OCI-M2 (cell line): ENCODE results near the gene PLEKHG3.
"Not testable (repeated sequence)": the region's sequence is repeated elsewhere in the genome, so short reads cannot be mapped to it uniquely, and the experiment has no call there.

ENCODE experiments used
- DNase-seq: peaks from one replicate; lab custom pipeline; 2025; ENCODE audit not compliant: unreplicated experiment; lab: John Stamatoyannopoulos, UW

PLEKHG3 gene

DNA sequence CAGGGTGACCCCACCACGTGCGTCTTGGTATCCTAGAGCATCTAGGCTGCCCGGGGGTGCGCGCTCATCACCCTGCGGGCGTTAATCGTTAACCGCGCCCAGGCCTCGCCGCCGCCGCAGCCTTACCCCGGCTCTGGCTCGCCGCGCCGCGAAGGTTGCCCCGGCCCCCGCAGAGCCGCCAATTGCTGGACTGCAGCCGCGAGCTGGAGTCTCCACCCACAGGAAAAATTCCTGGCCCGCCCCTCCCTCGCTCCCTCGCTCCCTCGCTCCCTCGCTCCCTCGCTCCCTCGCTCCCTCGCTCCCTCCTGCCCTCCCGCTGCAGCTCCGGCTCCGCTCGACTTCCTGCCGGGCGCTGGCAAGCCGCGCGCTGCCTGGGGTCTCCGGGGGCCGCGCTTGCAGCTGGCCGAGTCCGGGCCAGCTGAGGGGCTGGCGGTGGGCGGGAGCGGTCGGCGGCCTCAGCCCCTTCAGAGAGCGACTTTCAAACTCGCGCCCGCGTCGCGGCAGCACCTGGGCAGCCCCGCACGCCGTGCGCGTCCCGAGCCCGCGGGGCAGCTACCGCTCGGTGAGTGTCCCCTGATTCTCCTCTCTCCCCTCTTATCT is at the start of gene PLEKHG3:
PLEKHG3 (plus strand) TSS at position 282 of the 600 bp plus-strand sequence. CDS start 23,208 bp downstream, outside the sequence.
- no peak for DNase-seq

DNA sequence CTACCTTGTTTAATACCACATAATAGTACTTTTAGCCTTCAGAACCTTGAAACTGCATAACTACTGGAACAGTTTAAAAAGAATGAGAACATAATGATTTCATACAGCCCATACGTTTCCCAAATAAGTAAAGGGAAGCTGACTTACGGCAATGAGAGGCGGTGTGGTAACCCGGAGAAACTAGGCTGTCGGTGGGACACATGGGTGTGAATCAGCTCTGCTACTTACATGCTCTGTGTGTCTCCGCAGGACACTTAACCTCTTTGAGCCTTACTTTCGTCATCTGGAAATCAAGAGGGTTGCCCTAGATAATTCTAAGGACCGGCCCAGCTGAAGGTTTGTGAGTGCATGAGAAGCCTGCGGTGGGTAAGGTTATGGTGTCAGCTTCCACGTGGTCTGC is 49.3 kb upstream of the PLEKHG3 start:
- DNase-seq, result no peak

DNA sequence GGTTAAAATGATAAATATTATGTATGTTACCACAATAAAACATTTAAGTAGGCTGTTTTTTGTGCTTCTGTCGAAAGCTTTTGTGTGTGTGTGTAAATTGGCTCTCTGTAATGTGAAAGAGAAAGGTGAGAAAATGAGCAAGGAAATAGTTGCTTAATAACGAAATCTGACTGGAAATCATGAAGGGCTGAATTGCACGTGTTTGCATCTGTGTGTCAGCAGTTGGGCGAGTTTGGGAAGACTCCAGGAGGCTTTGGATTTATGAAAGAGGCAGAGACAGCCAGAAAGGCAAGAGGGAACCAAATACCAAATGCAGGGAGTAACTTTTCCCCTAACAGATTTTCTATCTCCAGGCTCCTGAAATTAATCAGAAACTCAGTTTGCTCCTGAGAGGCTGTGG is 47.2 kb upstream of the PLEKHG3 start:
- DNase-seq, result no peak

DNA sequence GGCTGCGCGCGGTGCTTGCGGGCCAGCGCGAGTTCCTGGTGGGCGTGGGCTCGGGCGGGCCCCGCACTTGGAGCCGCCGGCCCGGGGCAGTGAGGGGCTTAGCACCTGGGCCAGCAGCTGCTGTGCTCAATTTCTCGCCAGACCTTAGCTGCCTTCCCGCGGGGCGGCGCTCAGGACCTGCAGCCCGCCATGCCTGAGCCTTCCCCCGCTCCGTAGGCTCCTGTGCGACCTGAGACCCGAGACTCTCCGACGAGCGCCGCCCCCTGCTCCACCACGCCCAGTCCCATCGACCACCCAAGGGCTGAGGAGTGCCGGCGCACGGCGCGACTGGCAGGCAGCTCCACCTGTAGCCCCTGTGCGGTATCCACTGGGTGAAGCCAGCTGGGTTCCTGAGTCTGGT is 46.0 kb upstream of the PLEKHG3 start:
- no peak for DNase-seq

GRCh38 chr14:64658700-64659264 is 45.4 kb upstream of the PLEKHG3 start:
- not testable (repeated sequence) for DNase-seq

GRCh38 chr14:64659366-64659765 is 44.9 kb upstream of the PLEKHG3 start:
- no peak for DNase-seq

GRCh38 chr14:64663174-64663573 is 41.0 kb upstream of the PLEKHG3 start:
- no peak for DNase-seq

GRCh38 chr14:64671591-64671990 is 32.6 kb upstream of the PLEKHG3 start:
- DNase-seq, result no peak

- no peak for DNase-seq
These were observed 30.9 kb upstream of the PLEKHG3 start for GRCh38 chr14:64673316-64673715.

- no peak for DNase-seq
These were observed 30.5 kb upstream of the PLEKHG3 start for GRCh38 chr14:64673748-64674147.

DNA sequence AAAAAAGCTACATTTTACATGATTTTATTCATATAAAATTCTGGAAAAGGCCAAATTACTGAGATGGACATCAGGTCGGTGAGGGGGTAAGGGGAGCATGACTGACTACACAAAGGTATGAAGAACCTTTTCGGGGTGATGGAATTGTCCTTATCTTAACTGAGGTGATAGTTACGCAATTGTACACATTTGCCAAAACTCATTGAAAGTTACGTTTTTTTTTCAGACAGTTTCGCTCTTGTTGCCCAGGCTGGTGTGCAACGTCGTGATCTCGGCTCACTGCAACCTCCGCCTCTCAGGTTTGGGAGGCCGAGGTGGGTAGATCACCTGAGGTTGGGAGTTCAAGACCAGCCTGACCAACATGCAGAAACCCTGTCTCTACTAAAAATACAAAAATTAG is 29.4 kb upstream of the PLEKHG3 start:
- no peak for DNase-seq

DNA sequence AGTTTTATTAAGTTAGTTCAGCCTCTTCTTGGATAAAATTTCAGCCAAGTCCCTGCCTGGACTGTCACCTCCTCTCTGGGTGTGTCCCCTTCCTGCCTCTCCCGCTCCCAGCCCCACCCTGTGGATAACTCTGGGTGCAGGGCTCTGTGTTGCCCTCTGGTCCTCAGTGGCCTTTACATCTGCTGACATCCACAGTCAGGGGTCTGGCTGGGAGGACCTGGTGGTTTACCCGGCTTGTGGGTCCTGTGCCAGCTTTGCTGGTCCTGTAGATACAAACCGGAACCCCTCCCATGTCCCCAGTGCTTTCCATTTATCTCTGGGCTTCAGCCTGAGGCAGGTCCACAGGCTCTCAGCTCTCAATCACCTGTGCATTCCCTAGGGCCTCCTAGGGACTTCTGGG is 28.9 kb upstream of the PLEKHG3 start:
- DNase-seq, result no peak

DNA sequence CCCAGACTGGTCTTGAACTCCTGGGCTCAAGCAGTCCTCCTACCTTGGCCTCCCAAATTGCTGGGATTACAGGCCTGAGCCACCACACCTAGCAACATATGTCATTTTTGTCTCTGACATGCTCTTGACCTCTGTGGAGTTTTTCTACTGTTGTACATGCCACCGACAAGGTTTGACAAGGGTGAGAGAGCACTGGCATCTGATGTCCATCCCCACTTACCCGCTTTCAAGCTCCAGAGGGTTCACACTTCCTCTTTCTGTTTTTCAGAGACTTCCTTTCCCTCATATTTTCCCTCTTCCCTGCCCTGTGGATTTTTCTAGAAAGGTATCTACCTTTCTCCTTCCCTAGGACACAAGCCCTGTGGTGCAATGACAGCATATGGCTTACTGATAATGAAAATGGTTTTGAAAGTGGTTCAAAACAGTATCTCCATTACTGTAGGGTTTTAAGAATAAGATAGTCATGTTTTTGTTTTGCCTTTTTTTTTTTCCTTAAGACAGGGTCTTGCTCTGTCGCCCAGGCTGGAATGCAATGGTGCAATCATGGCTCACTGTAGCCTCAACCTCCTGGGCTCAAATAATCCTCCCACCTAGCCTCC is 27.7 kb upstream of the PLEKHG3 start:
- no peak for DNase-seq

DNA sequence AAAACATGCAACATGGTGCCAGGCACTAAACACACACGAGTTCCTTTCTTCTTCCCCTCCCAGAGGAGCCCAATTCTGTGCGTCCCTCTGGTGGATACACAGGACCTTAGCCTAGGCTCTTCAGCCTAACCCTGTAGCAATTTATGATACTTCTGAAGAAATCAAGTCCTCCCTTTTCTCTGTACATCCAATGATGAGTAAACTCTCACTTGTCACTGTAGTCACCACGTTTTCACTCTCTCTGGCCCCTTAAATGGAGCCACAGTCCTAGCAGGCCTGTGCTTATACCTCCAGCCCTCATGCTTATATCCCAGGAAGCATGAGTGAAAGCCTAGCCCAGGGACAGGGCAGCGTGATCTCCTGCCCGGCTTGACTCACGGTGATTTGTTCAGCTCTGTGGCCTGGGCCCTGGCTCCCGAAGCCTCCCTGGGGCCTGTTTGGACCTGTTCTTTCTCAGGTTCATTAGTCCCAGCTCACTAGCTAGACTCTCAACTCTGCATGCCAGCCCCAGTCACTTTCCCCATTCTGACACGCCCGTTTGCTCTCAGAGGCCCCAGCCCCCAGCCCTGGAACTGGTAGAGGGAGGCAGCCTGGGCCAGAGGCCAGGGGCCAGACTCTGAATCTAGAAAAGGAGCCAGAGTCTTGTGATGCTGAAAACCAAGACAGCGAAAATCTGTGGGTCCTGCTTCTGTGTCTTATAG is 24.1 kb upstream of the PLEKHG3 start:
- no peak for DNase-seq

- no peak for DNase-seq
These were observed 23.5 kb upstream of the PLEKHG3 start for GRCh38 chr14:64680714-64681065.

GRCh38 chr14:64681796-64682710 is 22.2 kb upstream of the PLEKHG3 start:
- DNase-seq, result no peak

- DNase-seq, result no peak
These were observed 21.4 kb upstream of the PLEKHG3 start for GRCh38 chr14:64682843-64683242.

- DNase-seq, result no peak
These were observed 21.0 kb upstream of the PLEKHG3 start for GRCh38 chr14:64683264-64683663.

- DNase-seq, result no peak
These were observed 20.1 kb upstream of the PLEKHG3 start for GRCh38 chr14:64684091-64684490.

DNA sequence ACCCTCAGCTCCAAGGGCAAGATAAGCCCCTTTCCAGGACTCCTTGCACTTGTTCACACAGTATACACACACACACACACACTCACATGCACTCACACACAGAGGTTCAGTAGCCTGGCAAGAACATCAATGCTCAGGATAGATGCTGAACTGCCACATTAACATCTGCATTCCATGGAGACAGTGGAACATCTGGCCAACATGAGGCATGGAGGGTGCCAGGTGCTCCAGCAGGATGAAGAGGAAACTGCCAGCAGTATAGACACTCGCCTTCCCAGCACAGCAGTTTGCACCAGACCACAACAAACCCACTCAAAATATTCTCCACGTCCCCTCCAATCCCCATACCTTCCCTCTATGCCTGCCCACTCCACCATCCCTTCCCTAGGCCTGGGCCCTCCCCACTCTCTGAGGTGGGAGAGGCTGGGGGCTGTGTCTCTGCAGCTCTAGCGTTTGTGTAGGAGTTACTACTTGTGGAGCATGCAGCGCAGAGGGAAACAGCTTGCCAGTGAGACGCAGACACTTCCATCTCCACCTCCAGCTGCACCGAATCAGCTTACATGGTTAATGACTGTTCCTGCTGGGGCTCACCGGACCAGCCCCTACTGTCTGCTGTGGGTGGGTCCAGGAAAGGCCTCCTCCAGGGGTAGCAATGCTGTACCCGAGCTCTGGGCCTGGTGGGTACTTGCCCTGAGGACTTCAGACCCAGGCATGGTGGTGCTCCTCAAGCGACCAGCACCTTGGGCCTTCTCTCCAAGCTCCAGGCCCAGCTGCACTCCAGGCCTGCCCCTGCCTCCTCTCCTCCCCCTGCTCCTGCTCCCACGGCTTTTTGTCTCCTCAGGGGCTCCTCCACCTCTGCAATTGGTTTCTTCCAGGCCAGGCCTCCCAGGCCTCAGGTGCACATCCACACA is 18.6 kb upstream of the PLEKHG3 start:
- no peak for DNase-seq
